BJ (cell line): ENCODE data around the gene TNRC6C. TPM values are rescaled to one million over a fixed set of nuclear protein-coding genes. Genes with fewer than 3 reads are reported as not detected.

Experiments used
- CTCF ChIA-PET: fragments of 350-600 bp; formaldehyde crosslinking; extraction: SDS; loops from one replicate; lab custom pipeline; 2021; ENCODE audit warnings: antibody characterized with exemption, inconsistent platforms; lab: Yijun Ruan, JAX
- POLR2A ChIA-PET: fragments of 300-600 bp; sonication (Branson Sonifier 250); formaldehyde crosslinking; extraction: SDS; loops from one replicate; lab custom pipeline; 2021; ENCODE audit warnings: antibody characterized with exemption; lab: Charles Lee
- DNase-seq: peaks from one replicate; pipeline ENCODE4 v3.0.0-alpha.2; 2011; ENCODE audit warnings: low read depth
- H3K27me3 ChIP-seq: 2 replicates; pipeline ENCODE4 v1.6.0; 2011; ENCODE audit warnings: low read length; ENCODE audit not compliant: control insufficient read depth, insufficient read depth
- H3K36me3 ChIP-seq: 2 replicates; pipeline ENCODE4 v1.5.1; 2011; ENCODE audit warnings: low read length; ENCODE audit not compliant: control insufficient read depth, insufficient read depth
- H3K4me3 ChIP-seq: 2 replicates; pipeline ENCODE4 v1.5.1; 2011; ENCODE audit warnings: low read depth, mild to moderate bottlenecking, control low read depth, low read length
- polyA minus RNA-seq: library from RNA; depleted of rRNA, polyadenylated mRNA; stranded (reverse); fragments of >200 nt; gene quantifications from 2 replicates; pipeline ENCODE4 v1.2.3, GENCODE V29; 2011; rRNA and poly(A)+ RNA removed
- polyA plus RNA-seq: library from polyadenylated mRNA; depleted of rRNA; stranded (reverse); fragments of >200 nt; gene quantifications from 2 replicates; pipeline ENCODE4 v1.2.3, GENCODE V29; 2011; rRNA removed
- TF ChIP-seq, protein P1 (sequence below): IDR thresholded peaks from 2 replicates; pipeline ENCODE4 v1.5.1; 2011; ENCODE audit warnings: low read depth, mild to moderate bottlenecking, control low read depth, inconsistent platforms, low read length, moderate library complexity; ENCODE audit not compliant: insufficient read depth

TNRC6C gene, protein sequence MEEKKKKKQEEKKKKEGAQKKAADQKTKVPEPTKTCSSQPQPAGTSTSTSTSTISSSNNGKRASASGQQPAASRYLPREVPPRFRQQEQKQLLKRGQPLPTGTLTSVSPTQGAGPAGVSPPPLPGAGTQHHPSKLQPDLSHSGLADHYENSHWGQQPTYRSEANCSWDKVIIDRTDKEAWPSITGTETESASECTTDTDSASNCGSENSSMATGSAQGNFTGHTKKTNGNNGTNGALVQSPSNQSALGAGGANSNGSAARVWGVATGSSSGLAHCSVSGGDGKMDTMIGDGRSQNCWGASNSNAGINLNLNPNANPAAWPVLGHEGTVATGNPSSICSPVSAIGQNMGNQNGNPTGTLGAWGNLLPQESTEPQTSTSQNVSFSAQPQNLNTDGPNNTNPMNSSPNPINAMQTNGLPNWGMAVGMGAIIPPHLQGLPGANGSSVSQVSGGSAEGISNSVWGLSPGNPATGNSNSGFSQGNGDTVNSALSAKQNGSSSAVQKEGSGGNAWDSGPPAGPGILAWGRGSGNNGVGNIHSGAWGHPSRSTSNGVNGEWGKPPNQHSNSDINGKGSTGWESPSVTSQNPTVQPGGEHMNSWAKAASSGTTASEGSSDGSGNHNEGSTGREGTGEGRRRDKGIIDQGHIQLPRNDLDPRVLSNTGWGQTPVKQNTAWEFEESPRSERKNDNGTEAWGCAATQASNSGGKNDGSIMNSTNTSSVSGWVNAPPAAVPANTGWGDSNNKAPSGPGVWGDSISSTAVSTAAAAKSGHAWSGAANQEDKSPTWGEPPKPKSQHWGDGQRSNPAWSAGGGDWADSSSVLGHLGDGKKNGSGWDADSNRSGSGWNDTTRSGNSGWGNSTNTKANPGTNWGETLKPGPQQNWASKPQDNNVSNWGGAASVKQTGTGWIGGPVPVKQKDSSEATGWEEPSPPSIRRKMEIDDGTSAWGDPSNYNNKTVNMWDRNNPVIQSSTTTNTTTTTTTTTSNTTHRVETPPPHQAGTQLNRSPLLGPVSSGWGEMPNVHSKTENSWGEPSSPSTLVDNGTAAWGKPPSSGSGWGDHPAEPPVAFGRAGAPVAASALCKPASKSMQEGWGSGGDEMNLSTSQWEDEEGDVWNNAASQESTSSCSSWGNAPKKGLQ (N-terminal part only)
- polyA plus RNA-seq (0.91 and 1.7 TPM in 2 replicates), polyA minus RNA-seq (7.7 and 17.2 TPM in 2 replicates)

DNA sequence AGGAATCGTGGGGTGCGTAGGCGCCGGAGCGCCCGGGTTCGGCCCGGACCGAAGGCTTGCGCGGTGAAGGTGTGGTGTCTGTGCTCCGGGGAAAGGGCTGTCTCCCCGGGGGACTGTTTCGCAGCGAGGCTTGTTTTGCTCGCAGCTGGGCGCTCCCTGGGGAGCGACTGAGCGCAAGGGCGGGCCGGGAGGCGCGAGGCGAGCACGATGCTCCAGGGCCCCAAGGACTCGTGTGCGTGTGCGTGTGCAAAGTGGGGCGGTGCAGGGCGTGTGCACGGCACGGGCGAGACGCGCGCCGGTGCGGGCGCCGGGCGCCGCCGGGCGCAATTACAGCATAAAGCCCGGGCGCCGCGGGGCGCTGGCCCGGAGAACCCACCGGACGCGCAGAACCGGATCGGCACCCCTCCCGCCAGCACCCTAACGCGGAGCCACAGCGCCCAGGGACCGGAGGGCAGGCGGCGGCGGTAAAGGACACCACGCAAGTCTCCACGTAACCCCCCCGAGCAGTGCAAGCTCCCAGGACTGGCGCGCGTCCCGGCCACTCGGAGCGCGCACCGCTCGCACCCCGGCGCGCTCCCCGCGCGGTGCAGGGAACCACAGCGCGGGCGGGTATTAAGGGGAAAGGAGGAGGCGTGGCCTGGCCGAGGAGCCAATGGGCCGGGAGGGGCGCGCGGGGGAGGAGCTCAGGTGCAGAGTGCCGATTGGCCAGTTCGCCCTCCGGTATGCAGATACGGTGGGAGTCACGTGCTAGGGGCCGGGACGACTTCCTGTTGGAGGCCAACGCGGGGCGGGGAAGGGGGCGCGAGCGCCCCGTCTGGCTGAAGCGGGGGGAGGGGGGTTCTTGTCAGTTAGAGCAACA lies at the start of gene TNRC6C:
Gene TNRC6C, plus strand, starts transcription at position 847 of the 859 bp plus-strand sequence. CDS start 45,504 bp downstream, outside the sequence.
- TF ChIP-seq, protein P1, sequence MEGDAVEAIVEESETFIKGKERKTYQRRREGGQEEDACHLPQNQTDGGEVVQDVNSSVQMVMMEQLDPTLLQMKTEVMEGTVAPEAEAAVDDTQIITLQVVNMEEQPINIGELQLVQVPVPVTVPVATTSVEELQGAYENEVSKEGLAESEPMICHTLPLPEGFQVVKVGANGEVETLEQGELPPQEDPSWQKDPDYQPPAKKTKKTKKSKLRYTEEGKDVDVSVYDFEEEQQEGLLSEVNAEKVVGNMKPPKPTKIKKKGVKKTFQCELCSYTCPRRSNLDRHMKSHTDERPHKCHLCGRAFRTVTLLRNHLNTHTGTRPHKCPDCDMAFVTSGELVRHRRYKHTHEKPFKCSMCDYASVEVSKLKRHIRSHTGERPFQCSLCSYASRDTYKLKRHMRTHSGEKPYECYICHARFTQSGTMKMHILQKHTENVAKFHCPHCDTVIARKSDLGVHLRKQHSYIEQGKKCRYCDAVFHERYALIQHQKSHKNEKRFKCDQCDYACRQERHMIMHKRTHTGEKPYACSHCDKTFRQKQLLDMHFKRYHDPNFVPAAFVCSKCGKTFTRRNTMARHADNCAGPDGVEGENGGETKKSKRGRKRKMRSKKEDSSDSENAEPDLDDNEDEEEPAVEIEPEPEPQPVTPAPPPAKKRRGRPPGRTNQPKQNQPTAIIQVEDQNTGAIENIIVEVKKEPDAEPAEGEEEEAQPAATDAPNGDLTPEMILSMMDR, result peak; percentile 38
- CTCF ChIA-PET, result interaction anchor here (0.6 to 2.1 kb wide), 5 partner anchors 15 to 416 kb away, joined by 3 to 7 read pairs (median 5); no protein-coding TSS in a partner anchor
- Histone ChIP-seq H3K4me3 (peak within 1 kb of the TSS; percentile 69), H3K27me3 (peaks cover 6% of the 10 kb centered on the region), H3K36me3 (no peaks in the 10 kb centered on the region)
- DNase-seq, result peak; percentile 93
- POLR2A ChIA-PET, result interaction anchor here (0.6 to 0.8 kb wide), 10 partner anchors 22 to 716 kb away, joined by 3 to 21 read pairs (median 4); partner anchors contain the start of genes AFMID and TK1

DNA sequence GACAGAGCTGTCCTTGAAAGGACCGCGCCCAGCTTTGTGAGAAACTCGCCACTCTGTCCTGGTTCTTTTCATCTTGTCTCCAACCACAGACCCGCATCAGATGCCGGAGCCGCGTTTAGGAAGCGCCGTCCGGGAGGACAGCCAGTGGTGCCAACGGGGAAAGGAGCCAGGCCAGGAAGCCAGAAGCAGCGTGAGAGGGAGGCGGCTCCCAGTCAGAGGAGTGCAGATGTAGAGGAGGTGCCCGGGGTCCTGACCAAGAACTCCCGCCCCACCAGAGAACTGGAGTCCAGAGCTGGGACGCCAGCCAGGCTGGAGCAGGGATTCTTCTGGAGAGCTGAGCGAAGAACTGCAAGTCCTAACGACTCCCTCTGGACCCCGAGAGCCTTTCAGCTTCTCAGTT lies 49.3 kb upstream of the TNRC6C start:
- TF ChIP-seq, protein P1, result no peak
- POLR2A ChIA-PET, result no interaction called here
- DNase-seq, result no peak
- Histone ChIP-seq H3K27me3 (peaks cover 10% of the 10 kb centered on the region), H3K36me3 (no peaks in the 10 kb centered on the region), H3K4me3 (no peak overlapping the region)
- CTCF ChIA-PET, result interaction anchor here (0.5 kb wide), 1 partner anchor 62 kb away, joined by 3 read pairs; no protein-coding TSS in a partner anchor

DNA sequence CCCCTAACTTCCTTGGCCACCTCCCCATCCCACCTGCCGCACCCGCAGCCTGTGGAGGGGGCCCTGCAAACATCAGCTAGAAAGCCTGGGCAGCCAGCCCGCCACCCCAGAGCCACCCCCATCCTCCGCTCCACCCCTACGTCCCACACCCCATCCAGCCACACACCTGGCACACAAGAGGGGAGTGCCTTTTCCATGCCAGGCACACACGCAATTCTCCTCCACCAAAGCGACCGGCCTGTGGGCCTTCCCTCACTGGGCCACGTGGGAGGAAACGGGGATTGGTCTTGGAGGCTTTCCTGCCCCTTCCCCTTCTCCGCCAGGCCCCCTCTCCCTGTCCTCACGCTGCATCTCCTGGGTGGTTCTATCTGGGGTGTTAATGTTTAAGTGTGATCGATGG lies 48.7 kb upstream of the TNRC6C start:
- no peak overlapping the region for H3K4me3 ChIP-seq
- TF ChIP-seq, protein P1, result no peak
- H3K27me3 ChIP-seq, result peaks cover 12% of the 10 kb centered on the region
- no peaks in the 10 kb centered on the region for H3K36me3 ChIP-seq
- DNase-seq, result no peak
- ChIA-PET POLR2A (no interaction called here), CTCF (interaction anchor here (0.5 to 1.4 kb wide), 3 partner anchors 61 to 367 kb away, joined by 3 read pairs; no protein-coding TSS in a partner anchor)

- H3K27me3 ChIP-seq, result peaks cover 10% of the 10 kb centered on the region
- no peak overlapping the region for H3K4me3 ChIP-seq
- CTCF ChIA-PET, result no interaction called here
- TF ChIP-seq, protein P1, result no peak
- POLR2A ChIA-PET, result no interaction called here
- no peak for DNase-seq
- H3K36me3 ChIP-seq, result no peaks in the 10 kb centered on the region
Measured at GRCh38 chr17:77914385-77915254, 43.9 kb upstream of the TNRC6C start.
